ENCODE data around the gene MYRIP.

Gene MYRIP

DNA sequence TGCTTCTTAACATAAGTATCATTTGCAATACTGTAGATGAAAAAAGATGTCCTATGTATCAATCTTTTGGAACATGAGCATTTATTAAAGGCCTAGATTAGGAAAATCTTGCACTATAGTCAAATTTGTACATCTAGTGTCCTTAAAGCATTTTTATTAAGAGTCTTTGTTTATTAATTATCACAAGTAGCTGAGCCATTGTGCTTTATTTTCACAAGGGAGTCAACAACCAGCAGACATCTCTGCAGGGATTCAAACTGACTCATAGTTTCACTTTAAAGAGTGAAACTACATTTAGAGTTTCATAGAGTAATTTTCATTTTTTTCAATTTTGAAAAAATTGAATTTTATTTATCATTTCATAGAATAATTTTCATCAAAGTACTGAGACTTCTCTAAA lies 405.6 kb downstream of the MYRIP start:
- in situ Hi-C loops (cut with MboI; ENCODE audit: low sequenced_read_pairs), result no loop called here

GRCh38 chr3:40216471-40216870 lies 407.1 kb downstream of the MYRIP start:
- in situ Hi-C loops (cut with MboI; ENCODE audit: low sequenced_read_pairs), result no loop called here

DNA sequence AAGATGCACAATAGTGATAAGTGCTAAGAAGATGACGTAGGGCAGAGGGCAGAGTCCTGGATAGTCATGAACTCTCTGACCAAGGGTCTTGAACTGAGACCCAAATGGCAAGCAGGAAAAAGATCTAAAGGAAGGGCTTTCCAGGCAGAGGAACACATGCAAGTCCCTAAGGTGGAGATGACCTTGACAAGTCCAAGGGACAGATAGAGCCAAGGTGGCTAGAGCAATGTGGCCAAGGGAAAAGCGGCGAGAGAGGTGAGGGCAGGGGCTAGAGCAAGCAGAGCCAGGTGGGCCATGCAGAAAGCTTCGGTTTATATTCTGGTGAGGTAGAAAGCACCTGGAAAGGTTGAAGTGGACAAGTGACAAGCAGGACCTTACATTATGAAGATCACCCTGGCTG lies 414.4 kb downstream of the MYRIP start:
- in situ Hi-C loops (cut with MboI; ENCODE audit: low sequenced_read_pairs), result no loop called here

- in situ Hi-C loops (cut with MboI; ENCODE audit: low sequenced_read_pairs), result no loop called here
Measured at GRCh38 chr3:40224796-40225515, 415.5 kb downstream of the MYRIP start.

- in situ Hi-C loops (cut with MboI; ENCODE audit: low sequenced_read_pairs), result no loop called here
Measured at GRCh38 chr3:40226636-40227035, 417.2 kb downstream of the MYRIP start.

DNA sequence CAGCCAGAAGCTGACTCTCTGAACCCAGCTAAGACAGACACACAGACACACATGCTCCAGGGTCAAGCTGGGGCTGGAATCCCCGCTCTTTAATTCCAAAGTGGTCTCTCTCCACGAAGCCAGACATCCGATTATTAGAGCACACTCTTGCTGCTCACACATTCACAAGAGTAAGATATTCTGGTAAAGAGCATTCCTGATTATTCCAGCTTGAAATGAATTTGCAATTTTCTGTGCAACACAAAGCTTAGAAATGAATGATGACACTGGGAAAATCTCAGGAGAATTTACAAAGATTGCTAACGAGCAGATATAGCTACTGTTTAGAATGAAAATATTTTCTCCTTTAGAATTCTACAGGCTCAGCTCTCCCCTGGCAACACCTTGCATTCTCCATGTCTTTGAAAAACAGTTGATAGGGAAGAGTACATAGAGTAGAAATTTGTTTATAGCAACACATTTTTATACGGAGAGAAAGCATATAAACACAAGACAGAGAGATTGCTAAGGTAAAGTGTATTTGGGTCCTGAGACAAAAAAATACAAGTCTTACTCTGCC lies 419.5 kb downstream of the MYRIP start:
- in situ Hi-C loops (cut with MboI; ENCODE audit: low sequenced_read_pairs), result no loop called here

GRCh38 chr3:40229386-40229785 lies 420.0 kb downstream of the MYRIP start:
- in situ Hi-C loops (cut with MboI; ENCODE audit: low sequenced_read_pairs), result no loop called here

GRCh38 chr3:40229963-40230362 lies 420.6 kb downstream of the MYRIP start:
- in situ Hi-C loops (cut with MboI; ENCODE audit: low sequenced_read_pairs), result no loop called here

DNA sequence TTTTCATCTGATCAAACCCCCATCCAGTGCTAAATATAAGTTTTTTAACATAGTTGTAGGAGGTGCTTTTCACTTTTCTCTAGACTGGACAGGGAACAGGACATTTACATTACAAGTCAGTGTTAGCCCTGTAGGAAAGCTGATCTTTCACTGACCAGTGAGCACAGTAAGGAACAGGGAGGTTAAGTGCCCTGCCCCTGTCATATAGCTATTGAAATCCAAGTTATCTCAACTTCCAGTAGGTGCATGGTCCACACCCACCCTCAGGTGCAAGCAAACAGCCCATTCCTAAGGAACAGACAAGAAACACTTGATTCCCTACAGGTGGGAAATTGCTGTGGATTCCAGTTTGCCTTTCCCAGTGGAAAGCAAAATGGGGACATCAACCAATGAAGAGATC lies 421.0 kb downstream of the MYRIP start:
- in situ Hi-C loops (cut with MboI; ENCODE audit: low sequenced_read_pairs), result no loop called here

- in situ Hi-C loops (cut with MboI; ENCODE audit: low sequenced_read_pairs), result no loop called here
Measured at GRCh38 chr3:40232626-40233025, 423.2 kb downstream of the MYRIP start.

DNA sequence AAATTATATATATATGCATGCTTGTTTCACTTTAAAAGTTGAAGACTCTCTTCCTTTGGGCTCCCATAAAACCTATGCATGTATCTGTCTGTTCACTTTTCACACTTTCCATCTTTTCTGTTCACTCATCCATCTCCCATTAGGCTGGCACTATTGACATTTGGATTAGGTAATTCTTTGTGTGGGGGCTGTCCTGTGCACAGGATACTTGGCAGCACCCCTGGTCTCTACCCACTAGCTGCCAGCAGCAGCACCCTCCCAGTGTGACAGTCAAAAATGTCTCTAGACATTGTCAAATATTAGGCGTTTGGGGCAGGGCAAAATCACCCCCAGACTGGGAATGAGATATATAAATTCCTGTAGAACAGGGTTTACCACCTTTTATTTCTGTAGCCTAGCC lies 427.8 kb downstream of the MYRIP start:
- in situ Hi-C loops (cut with MboI; ENCODE audit: low sequenced_read_pairs), result no loop called here

DNA sequence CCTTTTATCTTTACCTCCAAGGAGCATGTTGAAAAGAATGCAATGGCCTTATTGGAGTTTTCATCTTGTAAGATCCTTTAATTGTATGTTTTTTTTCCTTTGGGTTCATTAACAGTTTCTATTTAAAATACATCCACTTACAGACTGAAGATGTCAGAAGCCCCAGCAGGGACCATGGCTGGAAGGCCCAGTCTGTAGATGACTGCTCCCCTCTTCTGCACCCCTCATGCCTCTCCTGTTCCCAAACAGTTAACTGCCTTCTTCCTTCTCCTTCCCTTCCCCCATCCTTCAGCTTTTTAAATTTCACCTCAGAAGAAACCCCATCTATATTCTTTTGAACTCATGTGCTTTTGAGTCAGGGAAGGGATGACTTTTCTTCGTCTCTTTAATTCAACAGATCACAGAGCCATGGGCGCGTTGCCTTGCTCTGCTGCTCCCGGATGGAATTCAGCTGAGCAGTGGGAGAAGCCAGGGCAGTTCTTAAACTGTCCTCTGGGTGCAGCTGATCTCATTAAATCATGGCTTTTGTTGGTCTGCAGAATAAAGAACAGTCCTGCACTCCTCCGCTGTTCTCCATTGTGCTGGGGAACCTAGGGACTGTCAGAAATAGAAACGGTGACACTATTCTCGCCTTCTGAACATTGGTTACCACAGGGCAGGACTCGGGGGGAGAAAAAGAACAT lies 428.6 kb downstream of the MYRIP start:
- in situ Hi-C loops (cut with MboI; ENCODE audit: low sequenced_read_pairs), result no loop called here

DNA sequence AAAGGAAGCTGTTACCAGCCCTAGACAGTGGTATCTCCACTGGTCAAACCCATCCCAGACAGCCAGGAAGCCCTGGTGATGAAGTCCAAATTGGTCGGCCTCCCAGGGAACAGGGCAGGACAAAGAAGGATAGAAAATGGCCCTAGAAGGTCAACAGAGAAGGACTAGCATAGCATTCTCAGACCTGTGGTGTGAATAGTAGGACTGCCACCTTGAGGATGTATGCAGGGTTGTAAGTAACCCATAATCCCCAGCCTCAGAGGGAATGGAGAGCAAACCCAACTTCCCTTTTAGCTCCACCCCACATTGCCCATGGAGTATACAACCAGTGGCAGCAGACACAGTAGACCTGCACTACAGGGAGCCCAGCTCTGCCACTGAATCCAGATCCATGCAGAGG lies 431.5 kb downstream of the MYRIP start:
- in situ Hi-C loops (cut with MboI; ENCODE audit: low sequenced_read_pairs), result no loop called here

- in situ Hi-C loops (cut with MboI; ENCODE audit: low sequenced_read_pairs), result no loop called here
Measured at GRCh38 chr3:40242216-40242615, 432.8 kb downstream of the MYRIP start.

GRCh38 chr3:40242638-40243037 lies 433.2 kb downstream of the MYRIP start:
- in situ Hi-C loops (cut with MboI; ENCODE audit: low sequenced_read_pairs), result no loop called here

DNA sequence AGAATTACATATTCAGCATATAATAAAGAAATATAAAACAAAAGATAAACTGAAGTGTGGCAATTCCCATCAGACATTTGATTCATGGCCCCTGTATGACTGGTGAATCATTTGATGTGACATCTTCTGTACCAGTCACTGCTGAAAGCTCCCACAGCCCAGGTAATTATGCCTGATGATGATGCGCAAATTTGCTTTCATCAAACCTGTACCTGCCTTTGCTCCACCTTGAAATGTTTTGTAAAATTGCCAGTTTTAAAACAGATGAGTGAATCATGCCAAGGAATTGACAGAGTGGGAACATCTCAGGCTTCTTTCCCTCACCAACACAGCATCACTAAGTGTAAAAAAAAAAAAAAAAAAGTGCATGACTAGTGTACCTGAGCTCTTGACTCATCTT lies 433.6 kb downstream of the MYRIP start:
- in situ Hi-C loops (cut with MboI; ENCODE audit: low sequenced_read_pairs), result no loop called here

- in situ Hi-C loops (cut with MboI; ENCODE audit: low sequenced_read_pairs), result no loop called here
Measured at GRCh38 chr3:40247714-40248454, 438.5 kb downstream of the MYRIP start.

- in situ Hi-C loops (cut with MboI; ENCODE audit: low sequenced_read_pairs), result no loop called here
Measured at GRCh38 chr3:40248591-40248990, 439.2 kb downstream of the MYRIP start.

GRCh38 chr3:40249168-40249567 lies 439.8 kb downstream of the MYRIP start:
- in situ Hi-C loops (cut with MboI; ENCODE audit: low sequenced_read_pairs), result no loop called here

DNA sequence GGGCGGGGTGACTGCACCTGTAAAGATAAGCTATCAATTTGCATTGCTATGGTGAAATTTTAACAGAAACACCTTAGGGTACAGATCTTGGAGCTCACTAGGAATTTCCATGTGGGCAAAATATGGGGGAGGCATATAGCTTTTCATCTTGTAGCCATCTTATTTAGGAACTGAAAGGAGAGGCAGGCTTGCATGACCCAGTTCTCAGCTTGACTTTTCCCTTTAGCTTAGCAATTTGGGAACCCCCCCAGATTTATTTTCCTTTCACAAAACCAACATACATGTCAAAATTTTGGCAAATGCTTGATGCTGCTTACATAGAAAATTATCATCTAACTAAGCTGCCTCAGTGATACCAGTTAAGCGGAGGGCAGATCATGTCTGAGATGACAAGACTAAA lies 445.1 kb downstream of the MYRIP start:
- in situ Hi-C loops (cut with MboI; ENCODE audit: low sequenced_read_pairs), result no loop called here

DNA sequence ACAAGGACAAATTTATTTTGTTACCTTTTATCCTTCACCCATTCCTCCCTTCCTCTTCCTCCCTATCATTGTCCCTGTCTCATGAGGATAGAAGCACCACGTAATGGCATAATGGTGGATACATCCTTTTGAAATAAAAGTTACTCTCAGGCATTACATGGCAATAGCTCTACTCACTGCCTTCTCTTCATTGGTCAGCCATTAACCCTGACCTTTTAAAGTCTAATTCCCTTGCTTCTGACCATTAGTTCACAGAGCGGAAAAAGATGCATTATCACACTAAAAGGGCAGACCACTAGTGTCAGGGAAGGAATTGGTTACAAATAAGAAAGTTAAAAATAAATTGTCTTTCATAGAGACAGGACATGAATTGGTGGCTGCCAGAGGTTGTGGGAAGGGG lies 445.5 kb downstream of the MYRIP start:
- in situ Hi-C loops (cut with MboI; ENCODE audit: low sequenced_read_pairs), result no loop called here

GRCh38 chr3:40255532-40255931 lies 446.1 kb downstream of the MYRIP start:
- in situ Hi-C loops (cut with MboI; ENCODE audit: low sequenced_read_pairs), result no loop called here
